22Rv1 (cell line): ENCODE measurements around the gene CLIC5.

Experiments
- CTCF ChIP-seq: fragments of 450-650 bp; IDR thresholded peaks from 2 replicates; pipeline ENCODE4 v1.5.1; 2017; ENCODE audit warnings: mild to moderate bottlenecking
- ZFX ChIP-seq: fragments of 450-650 bp; IDR thresholded peaks from 2 replicates; pipeline ENCODE4 v1.6.1; 2017; ENCODE audit warnings: antibody characterized with exemption, borderline replicate concordance

- TF ChIP-seq CTCF (no peak), ZFX (no peak)
These were observed 42.7 kb downstream of the CLIC5 start for GRCh38 chr6:45972795-45973503.
